Caco-2 (cell line): ENCODE measurements around the gene DLG1. TPM values are rescaled to one million over a fixed set of nuclear protein-coding genes. Genes with fewer than 3 reads are reported as not detected.

ENCODE experiments used
- BruUV-seq: library from RNA; stranded (reverse); fragments of 400-500 nt; replicated peaks from 2 replicates; lab custom pipeline; 2021; lab: Mats Ljungman, UMichigan
- CTCF ChIA-PET: fragments of 300-600 bp; sonication (Branson Sonifier 250); formaldehyde crosslinking; loops from one replicate; lab custom pipeline; 2022; ENCODE audit warnings: antibody characterized with exemption; lab: Charles Lee
- POLR2A ChIA-PET: fragments of 300-600 bp; sonication (Branson Sonifier 250); formaldehyde crosslinking; loops from one replicate; lab custom pipeline; 2022; ENCODE audit warnings: antibody characterized with exemption; lab: Charles Lee
- DNase-seq, 2 experiments: peaks; one replicate each; pipeline versions ENCODE4 v3.0.0 to v3.0.0-alpha.2; 2020 to 2022
- H3K27me3 ChIP-seq: replicated peaks from 2 replicates; pipeline ENCODE4 v1.6.0; 2011; ENCODE audit warnings: low read length; ENCODE audit not compliant: control insufficient read depth, insufficient read depth
- H3K36me3 ChIP-seq: 2 replicates; pipeline ENCODE4 v1.5.1; 2011; ENCODE audit warnings: low read length; ENCODE audit not compliant: control insufficient read depth, insufficient read depth
- H3K4me1 ChIP-seq: fragments of 250-450 bp; sonication (Bioruptor Pico); 2 replicates; pipeline ENCODE4 v1.5.1; 2020; ENCODE audit warnings: mild to moderate bottlenecking
- H3K4me3 ChIP-seq: 2 replicates; pipeline ENCODE4 v1.5.1; 2011; ENCODE audit warnings: low read depth, mild to moderate bottlenecking, control low read depth, low read length
- H3K9me3 ChIP-seq: fragments of 250-450 bp; sonication (Bioruptor Pico); 2 replicates; pipeline ENCODE4 v1.5.1; 2020; ENCODE audit warnings: mild to moderate bottlenecking, moderate library complexity
- H3K27ac Mint-ChIP-seq: one replicate; pipeline ENCODE4 v1.8.0; 2022; ENCODE audit warnings: mixed read lengths; ENCODE audit not compliant: unreplicated experiment
- H3K27me3 Mint-ChIP-seq: one replicate; pipeline ENCODE4 v1.8.0; 2022; ENCODE audit warnings: mixed read lengths; ENCODE audit not compliant: insufficient read depth, unreplicated experiment
- H3K36me3 Mint-ChIP-seq: one replicate; pipeline ENCODE4 v1.8.0; 2022; ENCODE audit warnings: mild to moderate bottlenecking, mixed read lengths; ENCODE audit not compliant: insufficient read depth, unreplicated experiment
- H3K4me1 Mint-ChIP-seq: one replicate; pipeline ENCODE4 v1.8.0; 2022; ENCODE audit warnings: low read depth, mixed read lengths; ENCODE audit not compliant: unreplicated experiment
- H3K4me3 Mint-ChIP-seq: one replicate; pipeline ENCODE4 v1.8.0; 2022; ENCODE audit warnings: mild to moderate bottlenecking, moderate library complexity, mixed read lengths; ENCODE audit not compliant: unreplicated experiment
- H3K9me3 Mint-ChIP-seq: one replicate; pipeline ENCODE4 v1.8.0; 2022; ENCODE audit warnings: mixed read lengths; ENCODE audit not compliant: unreplicated experiment
- intact Hi-C: fragments of 100-400 bp; cut with micrococcal nuclease; formaldehyde crosslinking; loops from one replicate; pipeline ENCODE4 v1.10.0; 2022; ENCODE audit not compliant: unreplicated experiment
- total RNA-seq: library from RNA; stranded (reverse); gene quantifications from 2 replicates; pipeline ENCODE4 v1.2.3, GENCODE V29; 2022
- TF ChIP-seq, protein P1 (sequence below), 2 experiments: fragments of 200-600 bp in 1 of 2; IDR thresholded peaks; 1 replicate in 1 of 2; 2 replicates in 1 of 2; pipeline versions ENCODE4 v1.5.1 to v1.8.0; 2011 to 2022; ENCODE audit warnings: antibody characterized with exemption in 1 of 2, control low read depth in 1 of 2, inconsistent platforms in 1 of 2, low read depth in 1 of 2, low read length in 1 of 2, mild to moderate bottlenecking in 1 of 2, moderate library complexity in 1 of 2; ENCODE audit not compliant: insufficient read depth in 1 of 2, severe bottlenecking in 1 of 2, unreplicated experiment in 1 of 2

Gene DLG1
- total RNA-seq, 1 experiment from 2014 or later: 167 TPM

DNA sequence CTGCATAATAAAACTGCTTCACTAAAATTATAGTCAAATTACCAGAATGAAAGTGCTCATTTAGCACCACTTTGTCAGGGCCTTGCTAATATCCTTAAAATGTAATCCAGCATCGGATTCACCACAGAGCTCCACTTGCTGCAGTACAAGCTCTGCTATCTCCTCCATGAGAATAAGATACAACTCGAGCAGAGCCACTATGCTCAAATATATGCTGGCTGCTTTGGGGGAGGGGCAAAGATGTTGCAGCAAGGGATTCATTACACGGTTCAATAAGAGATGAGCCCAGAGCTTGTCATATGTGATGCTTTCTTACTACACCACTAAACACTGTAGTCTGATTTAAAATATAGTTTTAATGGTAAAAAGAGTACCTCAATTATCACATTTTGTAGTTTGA is 72.2 kb downstream of the DLG1 start:
- CTCF ChIA-PET: no interaction called here
- Mint-ChIP-seq H3K4me1 (peaks cover 8% of the 10 kb centered on the region), H3K36me3 (peaks cover 19% of the 10 kb centered on the region), H3K9me3 (no peaks in the 10 kb centered on the region), H3K4me3 (no peak overlapping the region), H3K27me3 (no peaks in the 10 kb centered on the region), H3K27ac (no peak overlapping the region)
- Histone ChIP-seq H3K27me3 (no peaks in the 10 kb centered on the region), H3K4me3 (no peak overlapping the region), H3K36me3 (no peaks in the 10 kb centered on the region), H3K4me1 (peaks cover 38% of the 10 kb centered on the region), H3K9me3 (no peaks in the 10 kb centered on the region)
- POLR2A ChIA-PET: no interaction called here
- no peak for DNase-seq
- no TSS peak for BruUV-seq
- TF ChIP-seq, protein P1, sequence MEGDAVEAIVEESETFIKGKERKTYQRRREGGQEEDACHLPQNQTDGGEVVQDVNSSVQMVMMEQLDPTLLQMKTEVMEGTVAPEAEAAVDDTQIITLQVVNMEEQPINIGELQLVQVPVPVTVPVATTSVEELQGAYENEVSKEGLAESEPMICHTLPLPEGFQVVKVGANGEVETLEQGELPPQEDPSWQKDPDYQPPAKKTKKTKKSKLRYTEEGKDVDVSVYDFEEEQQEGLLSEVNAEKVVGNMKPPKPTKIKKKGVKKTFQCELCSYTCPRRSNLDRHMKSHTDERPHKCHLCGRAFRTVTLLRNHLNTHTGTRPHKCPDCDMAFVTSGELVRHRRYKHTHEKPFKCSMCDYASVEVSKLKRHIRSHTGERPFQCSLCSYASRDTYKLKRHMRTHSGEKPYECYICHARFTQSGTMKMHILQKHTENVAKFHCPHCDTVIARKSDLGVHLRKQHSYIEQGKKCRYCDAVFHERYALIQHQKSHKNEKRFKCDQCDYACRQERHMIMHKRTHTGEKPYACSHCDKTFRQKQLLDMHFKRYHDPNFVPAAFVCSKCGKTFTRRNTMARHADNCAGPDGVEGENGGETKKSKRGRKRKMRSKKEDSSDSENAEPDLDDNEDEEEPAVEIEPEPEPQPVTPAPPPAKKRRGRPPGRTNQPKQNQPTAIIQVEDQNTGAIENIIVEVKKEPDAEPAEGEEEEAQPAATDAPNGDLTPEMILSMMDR (IDR thresholded peaks at IDR 0.05; ENCODE audit: insufficient read depth in 1 of 2, low read depth in 1 of 2, low read length in 1 of 2, severe bottlenecking in 1 of 2, unreplicated experiment in 1 of 2): no peak
- intact Hi-C loops: no loop called here

GRCh38 chr3:197225579-197225978 is 72.8 kb downstream of the DLG1 start:
- CTCF ChIA-PET: no interaction called here
- intact Hi-C loops: no loop called here
- POLR2A ChIA-PET: no interaction called here
- H3K27me3 Mint-ChIP-seq: no peaks in the 10 kb centered on the region
- no peak overlapping the region for H3K4me3 ChIP-seq
- peaks cover 23% of the 10 kb centered on the region for H3K36me3 Mint-ChIP-seq
- H3K27me3 ChIP-seq: no peaks in the 10 kb centered on the region
- H3K27ac Mint-ChIP-seq: no peak overlapping the region
- no peak for DNase-seq
- no peaks in the 10 kb centered on the region for H3K36me3 ChIP-seq
- TF ChIP-seq, protein P1 (IDR thresholded peaks at IDR 0.05; ENCODE audit: insufficient read depth in 1 of 2, low read depth in 1 of 2, low read length in 1 of 2, severe bottlenecking in 1 of 2, unreplicated experiment in 1 of 2): no peak
- no peaks in the 10 kb centered on the region for H3K9me3 Mint-ChIP-seq
- H3K4me3 Mint-ChIP-seq: no peak overlapping the region
- H3K4me1 Mint-ChIP-seq: peaks cover 8% of the 10 kb centered on the region
- H3K4me1 ChIP-seq: peaks cover 38% of the 10 kb centered on the region
- BruUV-seq: no TSS peak
- no peaks in the 10 kb centered on the region for H3K9me3 ChIP-seq

GRCh38 chr3:197224034-197224444 is 74.4 kb downstream of the DLG1 start:
- ChIA-PET CTCF (no interaction called here), POLR2A (no interaction called here)
- no peaks in the 10 kb centered on the region for H3K9me3 Mint-ChIP-seq
- Histone ChIP-seq H3K36me3 (no peaks in the 10 kb centered on the region), H3K27me3 (no peaks in the 10 kb centered on the region), H3K4me1 (peaks cover 41% of the 10 kb centered on the region), H3K9me3 (no peaks in the 10 kb centered on the region), H3K4me3 (no peak overlapping the region)
- H3K36me3 Mint-ChIP-seq: peaks cover 23% of the 10 kb centered on the region
- peaks cover 8% of the 10 kb centered on the region for H3K4me1 Mint-ChIP-seq
- no TSS peak for BruUV-seq
- DNase-seq: peak in 1 of 2 experiments; percentile 47
- H3K27ac Mint-ChIP-seq: no peak overlapping the region
- H3K27me3 Mint-ChIP-seq: no peaks in the 10 kb centered on the region
- no peak overlapping the region for H3K4me3 Mint-ChIP-seq
- TF ChIP-seq, protein P1 (IDR thresholded peaks at IDR 0.05; ENCODE audit: insufficient read depth in 1 of 2, low read depth in 1 of 2, low read length in 1 of 2, severe bottlenecking in 1 of 2, unreplicated experiment in 1 of 2): peak; percentile 52 to 68
- intact Hi-C loops: loop anchor here (1.0 kb wide), 1 partner anchor 286 kb away; no protein-coding TSS in a partner anchor
